Thyroid gland (tissue), 4 donors: ENCODE data around the gene TBC1D16. TPM values are rescaled to one million over a fixed set of nuclear protein-coding genes. Genes with fewer than 3 reads are reported as not detected.

ENCODE experiments used
- DNase-seq, 2 donors: peaks; one replicate each; pipeline ENCODE4 v3.0.0-alpha.2; 2019
- H3K27ac ChIP-seq, 3 donors: fragments of 200-600 bp; sonication (generic); 1 replicate in 2 of 3; 2 replicates in 1 of 3; pipeline ENCODE4 v1.5.1; 2016 to 2019; ENCODE audit warnings: mild to moderate bottlenecking in 1 of 3, moderate library complexity in 1 of 3
- H3K27me3 ChIP-seq: fragments of 200-600 bp; sonication (generic); one replicate; pipeline ENCODE4 v1.5.1; 2019
- H3K36me3 ChIP-seq, 2 donors: fragments of 200-600 bp; sonication (generic); one replicate each; pipeline ENCODE4 v1.5.1; 2016 to 2019
- H3K4me1 ChIP-seq, 2 donors: fragments of 200-600 bp; sonication (generic); one replicate each; pipeline ENCODE4 v1.5.1; 2017 to 2019
- H3K4me3 ChIP-seq, 3 donors: fragments of 200-600 bp; sonication (generic); replicated peaks in 1 of 3; 1 replicate in 2 of 3; 2 replicates in 1 of 3; pipeline ENCODE4 v1.5.1; 2016; ENCODE audit warnings: mild to moderate bottlenecking in 1 of 3
- H3K9me3 ChIP-seq: fragments of 200-600 bp; sonication (generic); one replicate; pipeline ENCODE4 v1.5.1; 2017
- CTCF ChIP-seq, 6 experiments: fragments of 200-600 bp in 3 of 6; fragments of 450-650 bp in 3 of 6; sonication (generic) in 3 of 6; IDR thresholded peaks; one replicate each; pipeline ENCODE4 v1.5.1; 2016 to 2019; ENCODE audit warnings: antibody characterized with exemption in 6 of 6, mild to moderate bottlenecking in 2 of 6, inconsistent platforms in 1 of 6, moderate library complexity in 1 of 6
- POLR2A ChIP-seq, 2 donors: fragments of 450-650 bp; IDR thresholded peaks; one replicate each; pipeline ENCODE4 v1.6.1; 2017; ENCODE audit warnings: antibody characterized with exemption in 2 of 2, mild to moderate bottlenecking in 2 of 2, moderate library complexity in 1 of 2
- WGBS, 2 donors: methylation state at CpG; one replicate each; pipeline ENCODE4 v1.1.5; 2017; 5-methylcytosine and 5-hydroxymethylcytosine counted together
- intact Hi-C: fragments of 100-400 bp; cut with DNase I; formaldehyde crosslinking; loops from one replicate; pipeline ENCODE4 v1.15.1; 2023
- total RNA-seq, 4 donors: library from RNA; depleted of rRNA; stranded (reverse); fragments of >200 nt; gene quantifications; one replicate each; pipeline ENCODE4 v1.2.3, GENCODE V29; 2016

Gene TBC1D16
- total RNA-seq, 4 donors from 2014 or later = 25.4 to 32.2 (median 29.8) TPM

- Histone ChIP-seq H3K27ac (no peak overlapping the region), H3K27me3 (no peaks in the 10 kb centered on the region), H3K36me3 (no peaks in the 10 kb centered on the region), H3K4me3 (no peak overlapping the region), H3K4me1 (no peaks in the 10 kb centered on the region), H3K9me3 (no peaks in the 10 kb centered on the region)
- TF ChIP-seq POLR2A (IDR thresholded peaks at IDR 0.05) (no peak), CTCF (IDR thresholded peaks at IDR 0.05) (no peak)
- intact Hi-C loops = no loop called here
- DNase-seq = no peak
- WGBS, 2 donors = 64 to 65% methylated on average over 8 of the region's 8 CpGs
These were observed 129.8 kb downstream of the TBC1D16 start for GRCh38 chr17:79905832-79906231.

GRCh38 chr17:79904865-79905264 lies 130.8 kb downstream of the TBC1D16 start:
- intact Hi-C loops = no loop called here
- Histone ChIP-seq H3K4me1 (no peaks in the 10 kb centered on the region), H3K36me3 (no peaks in the 10 kb centered on the region), H3K27me3 (no peaks in the 10 kb centered on the region), H3K9me3 (no peaks in the 10 kb centered on the region), H3K27ac (no peak overlapping the region), H3K4me3 (no peak overlapping the region)
- WGBS, 2 donors = 78 to 85% methylated on average over 9 of the region's 9 CpGs
- no peak for DNase-seq
- TF ChIP-seq POLR2A (IDR thresholded peaks at IDR 0.05) = no peak
- TF ChIP-seq CTCF (IDR thresholded peaks at IDR 0.05) = no peak

GRCh38 chr17:79902146-79902791 lies 133.4 kb downstream of the TBC1D16 start:
- H3K9me3 ChIP-seq = no peaks in the 10 kb centered on the region
- no peaks in the 10 kb centered on the region for H3K36me3 ChIP-seq
- no peaks in the 10 kb centered on the region for H3K27me3 ChIP-seq
- H3K4me1 ChIP-seq = no peaks in the 10 kb centered on the region
- WGBS, 2 donors = 71 to 78% methylated on average over 9 to 10 of the region's 10 CpGs
- no peak overlapping the region for H3K4me3 ChIP-seq
- TF ChIP-seq POLR2A (IDR thresholded peaks at IDR 0.05) = no peak
- no peak for TF ChIP-seq CTCF (IDR thresholded peaks at IDR 0.05)
- intact Hi-C loops = no loop called here
- H3K27ac ChIP-seq = no peak overlapping the region
- DNase-seq = no peak

GRCh38 chr17:79901131-79901530 lies 134.5 kb downstream of the TBC1D16 start:
- H3K4me1 ChIP-seq = no peaks in the 10 kb centered on the region
- intact Hi-C loops = no loop called here
- DNase-seq = no peak
- H3K27ac ChIP-seq = no peak overlapping the region
- no peaks in the 10 kb centered on the region for H3K36me3 ChIP-seq
- no peaks in the 10 kb centered on the region for H3K9me3 ChIP-seq
- WGBS, 2 donors = 89 to 91% methylated on average over 4 to 6 of the region's 6 CpGs
- TF ChIP-seq CTCF (IDR thresholded peaks at IDR 0.05) = no peak
- TF ChIP-seq POLR2A (IDR thresholded peaks at IDR 0.05) = no peak
- H3K4me3 ChIP-seq = no peak overlapping the region
- H3K27me3 ChIP-seq = no peaks in the 10 kb centered on the region

- no peak for TF ChIP-seq POLR2A (IDR thresholded peaks at IDR 0.05)
- no peak for TF ChIP-seq CTCF (IDR thresholded peaks at IDR 0.05)
- no peak for DNase-seq
- Histone ChIP-seq H3K4me3 (no peak overlapping the region), H3K36me3 (no peaks in the 10 kb centered on the region), H3K27me3 (no peaks in the 10 kb centered on the region), H3K4me1 (no peaks in the 10 kb centered on the region), H3K9me3 (no peaks in the 10 kb centered on the region), H3K27ac (no peak overlapping the region)
- 94% methylated on average over 4 of the region's 4 CpGs for WGBS, 2 donors
- intact Hi-C loops = no loop called here
These were observed 136.1 kb downstream of the TBC1D16 start for GRCh38 chr17:79899584-79899983.
